Lung (tissue), 12 donors: Measurements from ENCODE around the gene MLN. TPM values are rescaled to one million over a fixed set of nuclear protein-coding genes. Genes with fewer than 3 reads are reported as not detected.
"Not testable (repeated sequence)": the region's sequence is repeated elsewhere in the genome, so short reads cannot be mapped to it uniquely, and the experiment has no call there.

Experiments used
- ATAC-seq: fragments of 200-7000 bp; cut with Tn5 transposase; one replicate; pipeline ENCODE4 v1.9.1; 2020; ENCODE audit warnings: moderate number of reproducible peaks; ENCODE audit not compliant: insufficient read depth, low FRiP score
- DNase-seq, 3 donors: peaks; one replicate each; pipeline ENCODE4 v3.0.0-alpha.2; 2013 to 2017
- H3K27ac ChIP-seq, 2 donors: one replicate each; pipeline ENCODE4 v1.5.1; 2013; ENCODE audit warnings: mild to moderate bottlenecking in 2 of 2, moderate library complexity in 2 of 2, control low read depth in 1 of 2, inconsistent platforms in 1 of 2, low read depth in 1 of 2, low read length in 1 of 2
- H3K27me3 ChIP-seq, 3 donors: one replicate each; pipeline ENCODE4 v1.5.1; 2013; ENCODE audit warnings: low read length in 2 of 3; ENCODE audit not compliant: control insufficient read depth in 3 of 3, insufficient read depth in 3 of 3
- H3K36me3 ChIP-seq, 4 donors: one replicate each; pipeline ENCODE4 v1.5.1; 2013; ENCODE audit warnings: low read length in 4 of 4, mild to moderate bottlenecking in 1 of 4, moderate library complexity in 1 of 4; ENCODE audit not compliant: control insufficient read depth in 4 of 4, insufficient read depth in 4 of 4
- H3K4me1 ChIP-seq, 5 donors: one replicate each; pipeline ENCODE4 v1.5.1; 2013; ENCODE audit warnings: low read length in 5 of 5, mild to moderate bottlenecking in 2 of 5, moderate library complexity in 1 of 5; ENCODE audit not compliant: control insufficient read depth in 5 of 5, insufficient read depth in 5 of 5
- H3K4me3 ChIP-seq: one replicate; pipeline ENCODE4 v1.5.1; 2013; ENCODE audit warnings: mild to moderate bottlenecking, control low read depth, moderate library complexity
- H3K9ac ChIP-seq, 2 donors: one replicate each; pipeline ENCODE4 v1.5.1; 2013; ENCODE audit warnings: low read length in 2 of 2, control low read depth in 1 of 2; ENCODE audit not compliant: insufficient read depth in 1 of 2
- H3K9me3 ChIP-seq, 4 donors: one replicate each; pipeline ENCODE4 v1.5.1; 2013; ENCODE audit warnings: low read length in 3 of 4, mild to moderate bottlenecking in 1 of 4, moderate library complexity in 1 of 4; ENCODE audit not compliant: control insufficient read depth in 4 of 4, insufficient read depth in 3 of 4
- CTCF ChIP-seq: IDR thresholded peaks from 2 replicates; pipeline ENCODE4 v1.5.1; 2012; ENCODE audit warnings: mild to moderate bottlenecking; ENCODE audit errors: control extremely low read depth, extremely low read depth
- WGBS, 2 donors: extraction: QIAGEN DNeasy Blood & Tissue Kit; methylation state at CpG; one replicate each; pipeline ENCODE4 v1.1.7; 2013; 5-methylcytosine and 5-hydroxymethylcytosine counted together
- polyA plus RNA-seq, 2 donors: library from polyadenylated mRNA; stranded (reverse); fragments of 200-250 nt; gene quantifications; one replicate each; pipeline ENCODE4 v1.2.1, GENCODE V29; 2013
- total RNA-seq, 2 donors: library from RNA; depleted of rRNA in 1 of 2; stranded (reverse); fragments of >200 nt in 1 of 2; gene quantifications; one replicate each; pipeline ENCODE4 v1.2.1, GENCODE V29; 2014 to 2021
- donor health status: control.
- donor health status: control.
- donor health status: Bipolar disorder and iron deficiency.
- donor health status: healthy.
- donor health status: DM: yes; HTN: yes; CAD: no.

The MLN gene
- total and polyA plus RNA-seq, 4 donors, result not detected

DNA sequence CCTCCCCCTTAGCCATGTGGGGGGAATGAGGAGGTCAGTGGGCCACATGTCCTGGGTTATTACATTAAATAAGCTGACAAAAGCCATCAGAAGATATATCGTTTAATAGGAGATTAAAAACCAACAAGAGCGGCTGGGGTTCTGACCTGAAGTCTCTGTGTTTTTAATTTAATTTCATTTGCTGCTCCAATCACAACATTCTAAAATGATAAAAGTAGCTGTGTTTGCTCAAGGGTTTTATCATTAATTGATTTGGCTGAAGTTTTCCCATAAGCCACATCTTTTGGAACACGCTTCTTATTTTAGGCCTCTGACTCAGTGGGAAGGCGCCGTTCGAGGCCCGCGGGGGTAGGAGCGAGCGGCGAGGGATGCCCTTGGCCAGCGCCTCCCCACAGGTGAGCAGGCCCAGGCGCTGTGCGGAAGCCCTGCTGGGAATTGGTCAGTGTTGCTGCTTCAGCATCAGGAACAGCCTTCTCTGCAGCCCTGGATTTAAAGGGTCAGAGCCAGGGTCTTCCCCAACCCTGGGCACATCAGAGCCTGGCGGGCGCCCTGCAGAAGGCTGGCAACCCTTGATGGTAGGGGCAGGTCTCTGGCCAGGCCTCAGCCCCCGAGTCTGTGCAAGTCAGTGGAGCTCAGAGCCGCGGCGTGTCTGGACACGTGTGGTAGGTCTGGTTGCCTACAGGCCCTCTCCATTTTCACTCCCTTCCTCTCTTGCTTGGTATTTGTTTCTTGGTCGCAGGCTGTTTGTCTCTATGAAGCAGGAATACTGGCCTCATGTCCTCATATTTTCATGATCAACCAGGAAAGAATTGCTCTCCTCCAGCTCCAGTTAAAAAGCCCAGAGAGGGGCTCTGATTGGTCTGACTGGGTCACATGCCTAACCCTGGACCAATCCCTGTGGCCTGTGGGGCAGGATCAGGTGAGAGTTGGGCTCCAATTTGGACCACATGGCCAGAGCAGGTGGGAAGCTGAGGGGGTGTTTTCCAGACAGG, 30.9 kb upstream of the MLN start:
- H3K4me1 ChIP-seq, result peaks cover 0 to 20% (median 5%) of the 10 kb centered on the region in 5 donors
- no peak overlapping the region for H3K4me3 ChIP-seq
- no peak for ATAC-seq
- H3K9ac ChIP-seq, result no peak overlapping the region
- DNase-seq, result no peak
- WGBS, 2 donors, result 91 to 96% methylated on average over 22 of the region's 22 CpGs
- TF ChIP-seq CTCF, result no peak
- no peak overlapping the region for H3K27ac ChIP-seq
- H3K36me3 ChIP-seq, result no peaks in the 10 kb centered on the region
- no peaks in the 10 kb centered on the region for H3K27me3 ChIP-seq
- H3K9me3 ChIP-seq, result peaks cover 0 to 5% (median 2%) of the 10 kb centered on the region in 4 donors

- no peaks in the 10 kb centered on the region for H3K27me3 ChIP-seq
- no peak overlapping the region for H3K4me3 ChIP-seq
- TF ChIP-seq CTCF, result no peak
- no peak overlapping the region for H3K9ac ChIP-seq
- H3K36me3 ChIP-seq, result no peaks in the 10 kb centered on the region
- 91 to 94% methylated on average over 6 of the region's 6 CpGs for WGBS, 2 donors
- no peak for DNase-seq
- H3K4me1 ChIP-seq, result peaks cover 0 to 11% (median 5%) of the 10 kb centered on the region in 5 donors
- H3K9me3 ChIP-seq, result peaks cover 0 to 5% (median 2%) of the 10 kb centered on the region in 4 donors
- no peak overlapping the region for H3K27ac ChIP-seq
- no peak for ATAC-seq
These were observed 29.8 kb upstream of the MLN start for GRCh38 chr6:33833599-33833998.

DNA sequence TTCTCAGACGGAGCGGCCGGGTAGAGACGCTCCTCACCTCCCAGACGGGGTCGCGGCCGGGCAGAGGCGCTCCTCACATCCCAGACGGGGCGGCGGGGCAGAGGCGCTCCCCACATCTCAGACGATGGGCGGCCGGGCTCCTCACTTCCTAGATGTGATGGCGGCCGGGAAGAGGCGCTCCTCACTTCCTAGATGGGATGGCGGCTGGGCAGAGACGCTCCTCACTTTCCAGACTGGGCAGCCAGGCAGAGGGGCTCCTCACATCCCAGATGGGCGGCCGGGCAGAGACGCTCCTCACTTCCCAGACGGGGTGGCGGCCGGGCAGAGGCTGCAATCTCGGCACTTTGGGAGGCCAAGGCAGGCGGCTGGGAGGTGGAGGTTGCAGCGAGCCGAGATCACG, 29.0 kb upstream of the MLN start:
- 96 to 98% methylated on average over 22 to 28 of the region's 32 CpGs for WGBS, 2 donors
- not testable (repeated sequence) for H3K27me3 ChIP-seq, H3K4me1 ChIP-seq, H3K9me3 ChIP-seq, DNase-seq, H3K27ac ChIP-seq, H3K4me3 ChIP-seq, ATAC-seq, H3K36me3 ChIP-seq, H3K9ac ChIP-seq

DNA sequence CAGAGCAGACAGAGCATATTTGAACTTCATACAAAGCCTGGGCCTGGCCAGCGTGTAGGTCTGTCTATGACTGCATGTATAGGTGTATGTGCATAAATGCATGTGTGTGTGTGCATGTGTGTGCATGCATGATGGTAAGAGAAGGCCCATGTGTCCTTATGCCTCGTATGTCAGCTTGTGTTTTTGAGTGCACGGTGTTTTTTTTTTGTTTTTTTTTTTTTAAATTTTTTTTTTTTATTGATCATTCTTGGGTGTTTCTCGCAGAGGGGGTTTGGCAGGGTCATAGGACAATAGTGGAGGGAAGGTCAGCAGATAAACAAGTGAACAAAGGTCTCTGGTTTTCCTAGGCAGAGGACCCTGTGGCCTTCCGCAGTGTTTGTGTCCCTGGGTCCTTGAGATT, 27.9 kb upstream of the MLN start:
- not testable (repeated sequence) for H3K36me3 ChIP-seq

More for the DNA sequence above, 27.9 kb upstream of the MLN start:
- H3K9me3 ChIP-seq, H3K4me1 ChIP-seq, ATAC-seq, DNase-seq, H3K4me3 ChIP-seq, H3K9ac ChIP-seq, H3K27ac ChIP-seq, H3K27me3 ChIP-seq: not testable (repeated sequence)
- WGBS, 2 donors, result 80 to 81% methylated on average over 4 of the region's 5 CpGs
